ENCODE measurements around the gene CD209. TPM values are rescaled to one million over a fixed set of nuclear protein-coding genes. Genes with fewer than 3 reads are reported as not detected.

CD209 gene
- total and polyA plus RNA-seq, 7 donors, result 1.4 to 12.3 (median 5.4) TPM

DNA sequence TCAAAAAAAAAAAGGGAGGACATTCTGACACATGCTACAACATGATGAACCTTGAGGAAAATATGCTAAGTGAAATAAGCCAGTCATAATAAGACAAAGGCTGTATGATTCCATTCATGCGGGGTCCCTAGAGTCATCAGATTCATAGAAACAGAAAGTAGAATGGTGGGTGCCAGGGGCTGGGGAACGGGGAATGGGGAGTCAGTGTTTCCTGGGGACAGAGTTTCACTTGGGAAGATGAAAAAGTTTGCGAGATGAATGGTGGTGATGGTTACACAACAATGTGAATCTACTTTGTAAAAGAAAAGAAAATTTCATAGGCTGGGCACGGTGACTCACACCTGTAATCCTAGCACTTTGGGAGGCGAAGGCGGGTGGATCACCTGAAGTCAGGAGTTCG, 9.3 kb downstream of the CD209 start:
- Histone ChIP-seq H3K4me3 (no peak overlapping the region), H3K4me1 (no peaks in the 10 kb centered on the region), H3K27ac (no peak overlapping the region), H3K36me3 (no peaks in the 10 kb centered on the region), H3K27me3 (peaks cover 0 to 3% (median 0%) of the 10 kb centered on the region in 3 donors), H3K9me3 (no peaks in the 10 kb centered on the region)
- TF ChIP-seq POLR2A (IDR thresholded peaks at IDR 0.05), result no peak
- DNase-seq, result no peak
- intact Hi-C loops (cut with DNase I), result no loop called here
- WGBS, 2 donors, result 74 to 81% methylated on average over 7 of the region's 7 CpGs

- H3K4me1 ChIP-seq, result no peaks in the 10 kb centered on the region
- H3K9me3 ChIP-seq, result no peaks in the 10 kb centered on the region
- H3K4me3 ChIP-seq, result no peak overlapping the region
- peaks cover 0 to 6% (median 2%) of the 10 kb centered on the region in 3 donors for H3K27me3 ChIP-seq
- peak; percentile 19 for DNase-seq
- TF ChIP-seq EP300 (IDR thresholded peaks at IDR 0.05) (no peak), POLR2A (IDR thresholded peaks at IDR 0.05) (no peak), POLR2AphosphoS5 (IDR thresholded peaks at IDR 0.05) (no peak)
- TF ChIP-seq, protein P1, sequence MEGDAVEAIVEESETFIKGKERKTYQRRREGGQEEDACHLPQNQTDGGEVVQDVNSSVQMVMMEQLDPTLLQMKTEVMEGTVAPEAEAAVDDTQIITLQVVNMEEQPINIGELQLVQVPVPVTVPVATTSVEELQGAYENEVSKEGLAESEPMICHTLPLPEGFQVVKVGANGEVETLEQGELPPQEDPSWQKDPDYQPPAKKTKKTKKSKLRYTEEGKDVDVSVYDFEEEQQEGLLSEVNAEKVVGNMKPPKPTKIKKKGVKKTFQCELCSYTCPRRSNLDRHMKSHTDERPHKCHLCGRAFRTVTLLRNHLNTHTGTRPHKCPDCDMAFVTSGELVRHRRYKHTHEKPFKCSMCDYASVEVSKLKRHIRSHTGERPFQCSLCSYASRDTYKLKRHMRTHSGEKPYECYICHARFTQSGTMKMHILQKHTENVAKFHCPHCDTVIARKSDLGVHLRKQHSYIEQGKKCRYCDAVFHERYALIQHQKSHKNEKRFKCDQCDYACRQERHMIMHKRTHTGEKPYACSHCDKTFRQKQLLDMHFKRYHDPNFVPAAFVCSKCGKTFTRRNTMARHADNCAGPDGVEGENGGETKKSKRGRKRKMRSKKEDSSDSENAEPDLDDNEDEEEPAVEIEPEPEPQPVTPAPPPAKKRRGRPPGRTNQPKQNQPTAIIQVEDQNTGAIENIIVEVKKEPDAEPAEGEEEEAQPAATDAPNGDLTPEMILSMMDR (IDR thresholded peaks at IDR 0.05), result no peak
- H3K36me3 ChIP-seq, result no peaks in the 10 kb centered on the region
- no peak overlapping the region for H3K27ac ChIP-seq
- WGBS, 2 donors, result 78 to 87% methylated on average over 11 of the region's 11 CpGs
- intact Hi-C loops (cut with DNase I), result no loop called here
Observed at GRCh38 chr19:7737215-7737614, 10.1 kb downstream of the CD209 start.

- peaks cover 0 to 17% (median 13%) of the 10 kb centered on the region in 3 donors for H3K27me3 ChIP-seq
- peak; percentile 39 for DNase-seq
- intact Hi-C loops (cut with DNase I), result no loop called here
Observed at GRCh38 chr19:7736148-7736547, 11.2 kb downstream of the CD209 start.

DNA sequence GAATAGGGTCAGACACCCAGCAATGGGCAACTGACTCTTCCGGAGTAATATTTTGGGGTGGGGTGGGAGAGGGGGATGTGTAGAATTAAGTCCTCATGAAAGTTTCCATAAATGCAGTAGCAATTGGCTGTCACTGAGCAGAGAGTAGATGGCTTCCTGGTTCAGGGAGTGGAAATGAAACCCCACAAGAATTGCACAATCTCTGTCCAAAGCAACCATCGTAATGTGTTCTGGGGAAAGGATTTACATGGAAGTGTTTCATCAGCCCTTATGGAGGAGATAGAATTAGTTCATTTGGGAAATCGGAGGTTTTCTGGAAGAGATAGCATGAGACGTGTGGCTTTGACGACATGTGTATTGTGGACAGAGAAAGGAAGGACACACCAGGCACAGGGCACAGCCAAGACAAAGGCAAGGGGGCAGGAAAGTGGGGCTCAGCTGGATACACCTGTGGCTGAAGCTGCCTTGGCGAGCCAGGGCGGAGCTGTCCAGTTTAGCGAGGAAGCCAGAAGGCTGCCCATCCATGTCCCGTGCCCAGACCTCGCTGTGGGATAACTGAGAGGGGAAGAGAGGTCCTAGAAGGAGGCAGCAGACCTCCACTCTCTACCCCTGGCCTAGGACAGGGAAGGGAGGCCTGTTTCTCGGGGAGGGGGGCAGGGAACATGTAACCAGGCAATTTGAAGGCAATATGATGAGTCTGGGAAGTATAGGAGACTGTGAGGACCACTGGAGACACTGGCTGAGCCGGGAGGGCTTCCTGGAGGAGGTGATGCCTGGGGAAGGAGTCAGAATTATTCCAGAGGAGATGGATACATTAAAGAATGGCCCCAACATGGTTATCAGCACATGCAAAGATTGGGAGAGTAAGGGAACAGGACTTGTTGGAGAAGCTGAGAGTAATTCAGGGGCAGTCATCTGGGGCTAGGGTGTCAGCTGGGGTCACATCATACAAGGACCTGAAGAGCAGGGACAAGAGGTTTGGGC, 12.8 kb downstream of the CD209 start:
- peaks cover 8 to 33% (median 30%) of the 10 kb centered on the region in 3 donors for H3K27me3 ChIP-seq
- no peaks in the 10 kb centered on the region for H3K36me3 ChIP-seq
- peak; percentile 30 for DNase-seq
- no peak overlapping the region for H3K27ac ChIP-seq
- WGBS, 2 donors, result 45 to 64% methylated on average over 12 of the region's 12 CpGs
- intact Hi-C loops (cut with DNase I), result no loop called here
- no peak overlapping the region for H3K4me3 ChIP-seq
- H3K4me1 ChIP-seq, result peaks cover 0 to 5% (median 2%) of the 10 kb centered on the region in 4 donors
- TF ChIP-seq POLR2A (IDR thresholded peaks at IDR 0.05) (no peak), POLR2AphosphoS5 (IDR thresholded peaks at IDR 0.05) (no peak), EP300 (IDR thresholded peaks at IDR 0.05) (no peak)
- TF ChIP-seq, protein P1 (IDR thresholded peaks at IDR 0.05), result no peak
- H3K9me3 ChIP-seq, result no peaks in the 10 kb centered on the region

More at GRCh38 chr19:7736148-7736547, 11.2 kb downstream of the CD209 start:
- WGBS, 2 donors, result 56 to 69% methylated on average over 1 of the region's 1 CpG
- Histone ChIP-seq H3K4me1 (no peaks in the 10 kb centered on the region), H3K27ac (no peak overlapping the region), H3K4me3 (no peak overlapping the region), H3K36me3 (no peaks in the 10 kb centered on the region), H3K9me3 (no peaks in the 10 kb centered on the region)
- TF ChIP-seq EP300 (IDR thresholded peaks at IDR 0.05) (no peak), POLR2A (IDR thresholded peaks at IDR 0.05) (no peak), POLR2AphosphoS5 (IDR thresholded peaks at IDR 0.05) (no peak)
- TF ChIP-seq, protein P1 (IDR thresholded peaks at IDR 0.05), result no peak

DNA sequence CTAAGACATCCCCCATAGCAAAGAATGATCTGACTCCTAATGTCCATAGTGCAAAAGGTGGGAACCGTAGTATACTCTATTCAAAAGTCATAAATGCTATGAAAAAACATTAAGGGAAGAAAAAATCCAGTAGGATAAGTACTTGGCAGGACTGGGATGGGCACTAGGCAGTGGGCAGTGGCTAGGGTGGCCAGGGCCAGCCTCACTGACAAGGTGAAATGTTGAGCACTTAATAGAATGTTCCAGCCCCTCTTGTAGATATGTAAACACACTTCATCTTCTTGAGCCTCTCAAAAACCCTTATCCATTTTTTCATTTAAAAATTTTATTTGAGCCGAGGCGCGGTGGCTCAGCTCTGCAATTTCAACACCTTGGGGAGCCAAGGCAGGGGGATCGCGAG, 14.0 kb downstream of the CD209 start:
- Histone ChIP-seq H3K4me3 (no peak overlapping the region), H3K4me1 (peaks cover 0 to 5% (median 2%) of the 10 kb centered on the region in 4 donors), H3K36me3 (no peaks in the 10 kb centered on the region), H3K27me3 (peaks cover 11 to 45% (median 41%) of the 10 kb centered on the region in 3 donors), H3K9me3 (no peaks in the 10 kb centered on the region), H3K27ac (no peak overlapping the region)
- TF ChIP-seq EP300 (IDR thresholded peaks at IDR 0.05) (no peak), POLR2AphosphoS5 (IDR thresholded peaks at IDR 0.05) (no peak), POLR2A (IDR thresholded peaks at IDR 0.05) (no peak)
- TF ChIP-seq, protein P1 (IDR thresholded peaks at IDR 0.05), result no peak
- no peak for DNase-seq
- WGBS, 2 donors, result 67 to 83% methylated on average over 6 of the region's 6 CpGs
- intact Hi-C loops (cut with DNase I), result no loop called here

Data from sigmoid colon (tissue), 7 donors.